ENCODE results near the gene KRTAP10-6.

DNA sequence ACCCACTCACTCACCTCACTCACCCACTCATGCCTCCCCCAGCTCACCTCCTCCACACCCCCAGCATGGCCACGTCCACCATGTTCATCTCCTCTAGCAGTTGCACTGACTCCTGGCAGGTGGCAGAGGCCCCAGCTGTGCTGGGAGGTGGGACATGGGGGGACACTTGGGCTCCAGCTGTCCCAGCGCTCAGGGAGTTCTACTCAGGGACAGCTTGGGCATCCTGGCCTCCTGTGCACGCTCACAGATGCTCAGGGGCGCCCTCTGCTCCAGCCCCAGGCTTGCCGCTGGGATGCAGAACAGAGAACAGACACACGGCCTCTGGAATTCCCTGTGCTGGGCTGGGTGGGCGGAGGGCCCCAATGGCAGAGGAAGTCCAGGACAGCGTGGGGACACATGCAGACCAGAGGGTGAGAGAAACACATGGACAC lies 24.8 kb upstream of the KRTAP10-6 start:
- TF ChIP-seq POLR2A (IDR thresholded peaks at IDR 0.05; ENCODE audit: low read length) (no peak), GATA1 (IDR thresholded peaks at IDR 0.05; ENCODE audit: low read depth, low read length) (no peak)

Measured in erythroblast (primary cell).